Left ventricle myocardium inferior (tissue), 1 donor: Measurements from ENCODE around the gene WDR73. TPM values are rescaled to one million over a fixed set of nuclear protein-coding genes. Genes with fewer than 3 reads are reported as not detected.

ENCODE experiments used
- DNase-seq: peaks from one replicate; pipeline ENCODE4 v3.0.0-alpha.2; 2020
- H3K27ac ChIP-seq: fragments of 200-600 bp; replicated peaks from 2 replicates; pipeline ENCODE4 v1.8.0; 2021
- H3K27me3 ChIP-seq: fragments of 200-600 bp; 2 replicates; pipeline ENCODE4 v1.8.0; 2021; ENCODE audit warnings: low read depth
- H3K36me3 ChIP-seq: fragments of 200-600 bp; 2 replicates; pipeline ENCODE4 v1.8.0; 2021
- H3K4me1 ChIP-seq: fragments of 200-600 bp; 2 replicates; pipeline ENCODE4 v1.8.0; 2021
- H3K4me3 ChIP-seq: fragments of 200-600 bp; 2 replicates; pipeline ENCODE4 v1.8.0; 2021; ENCODE audit warnings: mild to moderate bottlenecking, moderate library complexity
- H3K9me3 ChIP-seq: fragments of 200-600 bp; replicated peaks from 2 replicates; pipeline ENCODE4 v1.8.0; 2021
- CTCF ChIP-seq: fragments of 200-600 bp; IDR thresholded peaks from 2 replicates; pipeline ENCODE4 v1.8.0; 2021; ENCODE audit warnings: antibody characterized with exemption, mild to moderate bottlenecking, borderline replicate concordance
- intact Hi-C: fragments of 100-400 bp; cut with micrococcal nuclease; formaldehyde crosslinking; loops from one replicate; pipeline ENCODE4 v1.11.0; 2022
- total RNA-seq: library from RNA; stranded (reverse); fragmentation: NEBNext Ultra II Directional; extraction: Animal tissue kit (Norgen Biotek cat#: 25700); gene quantifications from one replicate; pipeline ENCODE4 v1.2.1, GENCODE V29; 2021
- donor health status: DM: no; HTN: yes; CAD: no; lungs with severe emphysema.

Gene WDR73
- total RNA-seq, 1 donor from 2014 or later, result 14.7 TPM

GRCh38 chr15:84590406-84590805, 63.7 kb downstream of the WDR73 start:
- intact Hi-C loops, result no loop called here
- no peak for TF ChIP-seq CTCF
- no peak overlapping the region for H3K27ac ChIP-seq
- H3K27me3 ChIP-seq, result no peaks in the 10 kb centered on the region
- DNase-seq, result no peak
- no peaks in the 10 kb centered on the region for H3K36me3 ChIP-seq
- no peaks in the 10 kb centered on the region for H3K9me3 ChIP-seq
- H3K4me3 ChIP-seq, result no peak overlapping the region
- peaks cover 7% of the 10 kb centered on the region for H3K4me1 ChIP-seq

Other genes starting within 250 kb of the WDR73 start
- 7.4 TPM for gene ZSCAN2, start 53.3 kb downstream of the WDR73 start, total RNA-seq
- gene NMB, start 3.9 kb upstream of the WDR73 start, total RNA-seq, result 2.0 TPM
- 80.0 TPM for gene SEC11A, start 61.9 kb upstream of the WDR73 start, total RNA-seq
- 19.0 TPM for gene ZNF592, start 94.3 kb upstream of the WDR73 start, total RNA-seq
- gene ALPK3, start 163.1 kb upstream of the WDR73 start, total RNA-seq, result 181 TPM
- 0.91 TPM for gene SLC28A1, start 230.4 kb upstream of the WDR73 start, total RNA-seq